Stimulated activated CD8-positive, alpha-beta memory T cell treated with anti-CD3 and anti-CD28 coated beads, Interleukin-4, amount 100 ng/mL, for 4 hours (primary cell): Measurements from ENCODE around the gene ZNRF3.
"Not testable (repeated sequence)": the region's sequence is repeated elsewhere in the genome, so short reads cannot be mapped to it uniquely, and the experiment has no call there.

ENCODE experiments used
- DNase-seq, 2 donors: peaks; one replicate each; pipeline ENCODE4 v3.0.0-alpha.2; 2020; ENCODE audit warnings: low read depth in 2 of 2, low spot score in 1 of 2

The ZNRF3 gene

DNA sequence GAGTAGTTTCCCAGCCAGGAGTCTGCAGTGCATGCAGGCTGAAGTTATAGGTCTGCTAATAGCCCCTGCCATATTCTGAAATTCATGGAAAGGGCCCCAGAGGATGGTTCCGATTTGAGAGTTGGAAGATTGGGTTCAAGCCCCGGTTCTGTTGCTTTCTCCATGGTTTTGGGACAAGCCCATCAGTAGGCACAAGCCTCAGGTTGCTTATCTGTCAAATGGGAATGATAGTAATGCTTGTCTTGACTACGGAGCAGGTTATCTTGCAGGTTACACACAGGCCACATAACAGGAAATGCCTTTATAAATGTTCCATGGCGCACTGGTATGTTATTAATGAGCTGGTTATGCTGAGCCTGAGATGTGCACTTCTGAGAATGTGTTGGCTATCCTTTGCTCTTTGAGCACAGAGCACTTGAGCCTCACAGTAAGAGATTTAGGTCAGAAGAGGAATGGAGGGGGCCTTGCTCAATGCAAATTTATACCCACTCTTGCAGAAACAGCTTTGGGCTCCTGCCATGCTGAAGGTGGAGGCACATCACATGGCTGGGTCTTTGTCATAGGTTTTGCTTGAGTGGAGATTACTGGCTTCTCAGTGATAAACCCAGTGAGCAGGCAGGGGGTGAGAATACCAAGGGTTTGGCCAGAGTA lies 47.1 kb downstream of the ZNRF3 start:
- DNase-seq: no peak

DNA sequence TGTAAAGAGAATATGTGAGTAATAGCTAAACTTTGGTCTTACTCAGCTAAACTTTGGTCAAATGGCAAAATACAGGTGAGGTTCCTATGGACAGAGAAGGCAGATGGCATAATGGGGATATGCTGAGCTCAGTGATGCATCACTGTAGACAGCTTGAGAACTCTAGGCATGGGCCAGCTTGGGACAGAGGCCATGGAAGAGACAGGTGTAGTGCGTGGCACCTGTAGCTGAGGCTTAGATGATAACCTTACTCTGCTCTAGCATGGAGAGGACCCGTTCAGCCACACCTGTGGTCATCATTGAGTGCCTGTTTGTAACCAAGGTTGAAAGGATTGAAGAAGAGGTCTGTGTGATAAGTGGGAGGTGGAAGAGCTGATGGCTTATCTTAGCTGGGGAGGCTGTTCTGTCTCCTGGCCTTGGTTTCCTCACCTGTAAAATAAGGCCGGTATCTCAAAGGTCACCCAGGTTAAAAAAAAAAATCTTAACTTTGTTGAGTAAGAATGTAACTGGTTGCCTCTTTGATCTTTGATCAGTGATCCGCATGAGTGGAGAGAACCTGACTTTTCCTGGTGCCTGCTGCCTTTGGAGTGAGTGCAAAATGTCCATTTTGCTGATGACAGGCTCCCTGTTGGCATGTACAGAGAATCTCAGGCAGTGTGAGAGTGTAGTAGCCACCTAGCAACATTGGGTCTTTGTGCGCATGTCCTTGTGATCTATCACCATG lies 48.6 kb downstream of the ZNRF3 start:
- no peak for DNase-seq

DNA sequence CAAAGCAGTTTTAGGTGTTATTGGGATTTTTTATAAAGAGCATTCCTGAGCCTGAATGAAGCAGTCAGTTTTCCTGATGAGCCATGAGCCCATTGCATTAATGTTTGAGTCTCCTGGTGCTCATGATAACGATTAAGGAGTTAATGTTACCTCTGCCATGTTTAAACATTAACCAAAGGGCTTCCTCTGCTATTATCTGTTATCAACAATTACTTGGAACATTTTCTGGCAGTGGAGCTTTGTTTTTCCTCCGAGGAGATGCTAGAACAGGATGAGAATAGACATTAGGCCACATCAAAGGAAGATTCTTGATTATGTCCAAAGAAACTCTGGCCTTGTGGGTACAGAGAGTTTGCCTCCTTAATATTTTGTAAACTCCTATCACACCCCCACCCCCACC lies 49.9 kb downstream of the ZNRF3 start:
- no peak for DNase-seq

DNA sequence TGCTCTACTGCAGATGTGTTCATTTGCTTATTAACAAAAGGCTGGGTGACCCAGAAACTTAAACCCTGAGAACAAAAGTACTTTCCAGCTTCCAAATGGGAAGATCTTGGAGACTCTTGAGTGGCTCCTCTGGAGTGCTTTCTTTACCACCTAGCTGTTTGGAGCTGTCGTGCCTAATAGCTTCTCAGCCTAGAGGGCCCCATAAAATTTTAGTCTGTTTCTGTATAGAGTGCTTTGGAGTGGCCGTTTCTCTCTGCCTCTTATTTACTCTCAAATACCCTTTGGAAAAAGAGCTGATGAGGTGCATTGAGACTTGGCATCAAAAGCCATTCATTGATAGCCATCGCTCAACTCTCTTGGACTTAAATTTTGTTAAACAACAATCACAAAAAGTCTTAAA lies 50.7 kb downstream of the ZNRF3 start:
- no peak for DNase-seq

DNA sequence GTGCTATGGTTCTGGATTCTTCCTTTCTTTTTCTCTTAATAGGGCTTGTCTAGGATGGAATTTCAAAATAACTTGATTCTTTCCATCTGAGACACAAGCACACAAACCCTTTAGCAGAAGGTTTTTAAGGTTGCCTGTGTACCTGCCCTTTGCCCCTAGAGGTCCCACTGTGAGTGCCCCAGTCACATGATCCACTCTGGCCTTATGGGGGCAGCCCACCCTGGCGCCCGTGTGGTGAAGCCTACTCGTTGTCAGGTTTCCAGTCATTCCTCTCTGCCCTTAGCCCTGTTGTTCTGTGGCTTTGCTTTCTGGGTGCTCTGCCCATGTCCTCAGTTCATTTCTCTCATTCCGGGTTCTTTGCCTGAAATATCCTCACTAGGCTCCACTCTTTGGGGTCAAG lies 51.8 kb downstream of the ZNRF3 start:
- no peak for DNase-seq

DNA sequence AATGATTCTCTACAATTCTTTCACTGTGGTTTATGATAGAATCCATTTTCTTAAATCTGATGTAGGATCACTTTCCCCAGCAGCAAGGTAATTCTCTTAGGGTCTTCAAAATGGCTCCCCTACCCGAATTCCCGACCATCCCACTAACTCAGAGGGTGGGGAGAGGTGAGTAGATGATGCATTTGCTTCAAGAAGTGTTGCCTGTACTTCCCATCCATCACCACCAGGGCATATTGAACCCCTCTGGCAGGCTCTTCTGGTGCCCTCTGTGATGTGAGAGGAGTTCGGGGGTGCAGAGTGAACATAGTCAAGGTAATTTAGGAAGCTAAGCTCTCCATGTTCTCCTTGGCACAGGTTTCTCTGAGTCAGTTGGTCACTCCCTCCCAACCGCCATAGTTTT lies 52.3 kb downstream of the ZNRF3 start:
- DNase-seq: no peak

DNA sequence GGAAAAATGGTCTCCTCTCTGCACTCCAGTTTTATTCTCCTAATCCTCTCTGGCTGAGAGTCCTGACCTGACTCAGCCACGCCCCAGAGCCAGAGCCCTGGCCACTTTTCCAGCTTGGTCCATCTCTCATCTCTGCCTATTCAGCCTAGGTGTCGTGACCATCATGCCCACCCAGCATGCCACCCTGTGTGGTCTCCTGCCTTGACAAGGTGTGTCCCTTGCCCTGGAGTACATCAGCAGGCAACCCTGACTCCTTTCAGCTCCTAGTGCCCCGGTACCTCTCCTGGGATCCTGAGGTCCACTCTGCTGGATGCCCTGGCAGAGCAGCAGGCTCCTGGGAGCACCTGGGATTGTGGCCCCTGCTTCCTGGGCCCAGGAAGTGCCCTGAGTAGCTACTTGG lies 52.8 kb downstream of the ZNRF3 start:
- no peak for DNase-seq

DNA sequence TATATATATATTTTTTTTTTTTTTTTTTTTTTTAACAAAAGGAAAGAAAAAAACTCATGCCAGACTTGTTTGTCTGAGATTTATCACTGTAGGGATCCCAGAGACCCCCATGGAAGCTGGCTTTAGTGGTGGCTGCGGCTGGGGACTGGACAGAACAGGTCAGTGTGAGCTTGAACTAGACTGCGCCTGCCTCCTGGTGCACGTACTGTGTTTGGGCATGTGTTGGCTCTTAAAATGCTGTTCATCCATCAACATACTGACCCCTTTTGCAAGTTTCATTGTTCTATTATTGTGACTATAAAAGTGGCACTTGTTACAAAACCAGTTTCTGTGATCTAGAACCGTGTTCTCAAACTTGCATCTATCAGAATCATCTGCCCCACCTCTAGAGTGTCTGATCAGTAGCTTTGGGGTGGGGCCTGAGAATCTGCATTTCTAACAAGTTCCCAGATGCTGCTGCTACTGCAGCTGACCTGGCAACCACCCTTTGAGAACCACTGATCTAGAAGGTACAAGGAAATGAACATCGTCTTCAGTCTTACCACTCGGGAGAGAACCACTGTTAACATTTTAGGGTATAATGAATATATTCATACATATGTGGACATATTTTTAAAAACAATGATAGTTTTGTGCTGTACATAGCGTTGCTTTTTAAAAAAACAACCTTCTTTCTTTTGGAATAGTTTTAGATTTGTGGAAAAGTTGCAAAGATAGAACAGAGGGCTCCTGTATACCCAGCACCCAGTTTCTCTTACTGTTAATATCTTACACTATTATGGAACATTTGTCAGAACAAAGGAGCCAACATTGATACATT lies 54.0 kb downstream of the ZNRF3 start:
- DNase-seq: no peak

DNA sequence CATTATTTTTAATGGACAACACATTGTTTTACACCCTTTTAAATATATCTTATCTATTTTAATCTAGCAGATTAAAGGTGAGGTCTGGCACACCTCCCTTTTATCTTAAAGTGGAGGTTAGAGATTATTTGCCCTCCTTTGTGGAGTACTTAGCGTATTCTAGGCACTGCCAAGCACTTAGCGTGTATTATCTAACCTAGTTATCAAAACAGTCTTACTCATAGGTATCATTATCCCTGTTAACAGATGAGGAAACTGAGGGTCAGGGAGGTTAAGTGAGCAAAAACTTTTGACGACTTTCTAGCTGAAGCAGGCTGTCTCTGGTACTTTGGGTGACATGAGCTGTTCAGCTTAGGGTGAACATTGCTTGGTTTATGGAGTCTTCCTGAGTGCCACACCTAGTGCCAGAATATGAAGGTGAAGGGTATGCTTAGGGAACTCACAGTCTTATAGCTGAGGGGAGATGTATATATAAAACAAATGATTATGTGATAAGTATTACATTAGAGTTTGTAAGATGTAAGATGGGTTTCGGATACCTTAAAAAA lies 55.0 kb downstream of the ZNRF3 start:
- no peak for DNase-seq

DNA sequence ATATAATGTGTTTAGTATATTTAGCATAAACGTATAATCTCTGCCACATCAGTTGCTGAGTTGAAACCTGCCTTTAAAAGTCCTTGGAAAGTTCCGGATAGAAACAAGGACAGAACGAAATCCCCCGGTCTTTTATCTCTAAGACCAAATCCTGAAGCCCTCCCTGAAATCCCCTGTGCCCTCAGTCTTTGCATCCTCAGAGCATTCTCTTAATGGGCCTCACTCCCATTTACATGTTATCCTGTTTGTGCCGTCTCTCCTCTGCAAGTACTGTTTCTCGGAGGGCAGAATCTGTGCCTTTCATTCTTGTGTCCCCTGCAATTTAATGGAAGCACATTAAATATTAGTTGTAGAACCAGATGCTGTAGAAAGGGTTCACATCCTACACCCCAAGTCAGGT lies 56.0 kb downstream of the ZNRF3 start:
- DNase-seq: no peak

DNA sequence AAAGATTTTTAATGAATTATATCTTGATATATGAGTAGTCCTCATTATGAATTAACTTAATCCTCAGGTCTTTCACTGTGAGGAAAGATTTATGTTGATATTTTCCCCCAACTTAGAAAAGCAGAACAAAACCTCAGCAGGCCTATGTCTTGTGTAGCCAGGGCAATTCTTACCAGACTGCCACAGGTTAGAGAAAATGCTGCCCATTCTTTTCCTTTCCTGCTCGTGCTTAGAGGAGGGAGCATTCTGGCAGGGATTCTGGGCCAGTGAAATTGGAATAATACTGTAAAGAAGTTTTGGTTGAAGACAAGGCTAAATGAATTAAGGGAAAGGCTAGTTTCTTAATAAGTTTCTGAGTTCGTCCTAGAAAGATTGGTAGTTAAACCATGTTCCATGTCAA lies 56.6 kb downstream of the ZNRF3 start:
- no peak for DNase-seq

DNA sequence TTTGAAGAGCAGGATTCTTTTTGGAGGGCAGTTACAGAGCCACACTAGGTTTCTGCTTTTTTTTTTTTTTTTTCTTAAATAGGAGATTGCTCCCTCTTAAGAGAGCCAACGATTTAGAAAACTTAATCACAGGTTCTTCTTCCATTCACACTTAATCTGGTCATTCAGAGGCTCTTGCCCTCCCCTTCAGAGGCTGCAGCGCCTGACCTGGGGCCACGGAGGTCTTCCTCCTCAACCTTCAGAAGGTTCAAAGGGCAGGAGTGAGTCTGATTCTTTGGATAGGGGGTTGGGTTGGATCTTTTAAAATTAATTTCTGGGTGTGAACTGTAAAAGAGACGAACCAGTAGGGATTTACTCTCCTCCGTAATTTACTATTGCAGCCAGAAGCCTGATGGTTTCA lies 57.1 kb downstream of the ZNRF3 start:
- DNase-seq: no peak

DNA sequence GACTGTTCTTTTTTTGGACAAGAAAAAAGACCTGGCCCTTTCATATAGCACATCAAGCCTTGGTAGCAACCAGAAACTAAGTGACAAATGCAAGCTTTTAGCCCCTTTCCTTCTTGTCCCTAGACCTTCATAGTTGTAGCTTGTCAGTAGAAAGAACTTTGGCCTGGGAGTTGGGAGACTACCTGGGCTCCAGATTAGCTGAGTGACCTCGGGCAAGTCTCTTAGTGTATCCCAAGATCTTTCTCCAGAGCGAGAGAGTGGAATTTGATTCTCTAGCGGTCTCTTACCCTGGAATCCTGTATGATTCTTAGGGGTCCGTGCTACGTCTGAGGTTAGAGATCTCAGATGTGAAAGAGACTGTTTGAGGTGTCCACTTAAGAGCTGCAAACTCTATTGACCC lies 59.0 kb downstream of the ZNRF3 start:
- no peak for DNase-seq

DNA sequence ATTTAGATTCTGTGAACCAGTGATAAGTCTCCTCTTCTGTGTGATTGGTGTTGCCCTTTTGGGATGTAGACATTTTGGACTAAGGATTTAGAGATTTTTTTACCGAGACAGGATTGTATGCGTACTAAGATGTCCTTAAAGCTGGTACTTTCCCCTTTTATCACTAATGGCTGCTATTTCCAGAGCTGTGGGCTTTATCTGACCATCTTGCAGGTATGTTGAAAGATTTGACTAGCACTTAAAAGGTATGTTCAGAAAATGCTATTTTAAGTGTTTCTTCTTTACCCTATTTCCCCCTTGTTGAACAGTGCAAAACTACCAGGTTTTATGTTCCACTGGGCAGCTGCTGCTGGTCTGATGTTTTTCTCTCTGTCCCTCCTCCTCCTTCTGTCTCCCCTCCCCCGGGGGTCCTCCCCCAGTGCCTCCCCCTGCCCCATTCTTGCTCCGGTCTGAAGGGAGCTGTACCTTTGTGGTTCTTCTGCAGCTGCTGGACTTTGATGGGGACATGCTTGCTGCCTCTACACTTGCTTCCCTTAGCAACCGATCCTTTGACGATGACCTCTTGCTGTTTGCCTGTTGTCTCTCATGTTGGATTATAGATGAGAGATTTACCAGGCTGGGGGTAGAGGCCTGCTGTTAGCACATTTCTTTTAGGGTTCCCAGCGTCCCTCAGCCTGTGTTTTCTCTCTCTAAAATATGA lies 59.6 kb downstream of the ZNRF3 start:
- no peak for DNase-seq

DNA sequence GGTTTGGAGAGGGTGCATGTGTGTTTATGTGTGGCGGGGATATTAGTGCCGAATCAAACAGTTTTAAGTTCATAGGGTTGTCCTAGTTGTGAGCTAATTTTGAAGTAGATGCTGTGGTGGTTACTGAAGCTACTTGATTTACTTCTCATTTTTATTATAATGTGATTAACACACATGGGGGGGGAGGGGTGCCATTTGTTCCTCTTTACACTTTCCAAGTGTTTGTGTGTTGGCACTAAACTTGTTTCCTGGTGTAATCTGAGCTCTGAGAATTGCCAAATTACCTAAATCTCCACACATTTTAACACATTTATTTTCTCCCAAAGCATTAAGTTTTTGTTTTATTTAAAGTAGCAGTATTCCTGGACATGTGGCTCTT lies 60.1 kb downstream of the ZNRF3 start:
- no peak for DNase-seq

DNA sequence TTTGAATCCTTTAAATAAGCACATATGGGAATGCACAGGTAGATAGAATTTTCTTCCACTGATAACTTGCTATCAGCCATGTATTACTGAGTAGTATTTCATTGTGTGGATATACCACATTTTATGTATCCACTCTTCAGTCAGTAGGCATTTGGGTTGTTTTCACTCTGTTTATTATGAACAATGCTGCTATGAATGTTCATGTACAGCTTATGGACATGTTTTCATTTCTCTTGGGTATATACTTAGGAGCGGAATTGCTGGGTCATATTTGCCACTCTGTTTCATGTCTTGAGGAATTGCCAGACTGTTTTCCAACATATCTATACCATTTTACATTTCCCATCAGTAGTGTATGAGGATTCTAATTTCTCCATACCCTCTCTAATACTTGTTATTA lies 63.8 kb downstream of the ZNRF3 start:
- no peak for DNase-seq

DNA sequence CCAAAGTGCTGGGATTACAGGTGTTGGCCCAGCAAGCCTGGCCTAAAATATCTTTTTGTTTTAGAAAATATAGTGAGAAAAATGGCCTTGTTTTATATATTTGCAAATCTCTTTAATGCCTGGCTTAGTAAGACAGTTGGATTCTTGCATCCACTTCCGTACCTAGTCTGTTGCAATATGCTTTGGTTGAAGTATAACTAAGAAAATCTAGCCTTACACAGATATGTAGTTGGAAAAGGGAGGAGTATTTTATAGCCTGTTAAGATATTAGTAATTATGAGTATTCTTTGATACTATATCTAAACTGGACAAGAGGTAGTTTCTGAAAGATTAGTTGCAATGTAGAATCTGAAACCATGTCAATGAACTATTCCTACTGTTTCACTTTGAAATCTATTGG lies 65.1 kb downstream of the ZNRF3 start:
- no peak for DNase-seq

DNA sequence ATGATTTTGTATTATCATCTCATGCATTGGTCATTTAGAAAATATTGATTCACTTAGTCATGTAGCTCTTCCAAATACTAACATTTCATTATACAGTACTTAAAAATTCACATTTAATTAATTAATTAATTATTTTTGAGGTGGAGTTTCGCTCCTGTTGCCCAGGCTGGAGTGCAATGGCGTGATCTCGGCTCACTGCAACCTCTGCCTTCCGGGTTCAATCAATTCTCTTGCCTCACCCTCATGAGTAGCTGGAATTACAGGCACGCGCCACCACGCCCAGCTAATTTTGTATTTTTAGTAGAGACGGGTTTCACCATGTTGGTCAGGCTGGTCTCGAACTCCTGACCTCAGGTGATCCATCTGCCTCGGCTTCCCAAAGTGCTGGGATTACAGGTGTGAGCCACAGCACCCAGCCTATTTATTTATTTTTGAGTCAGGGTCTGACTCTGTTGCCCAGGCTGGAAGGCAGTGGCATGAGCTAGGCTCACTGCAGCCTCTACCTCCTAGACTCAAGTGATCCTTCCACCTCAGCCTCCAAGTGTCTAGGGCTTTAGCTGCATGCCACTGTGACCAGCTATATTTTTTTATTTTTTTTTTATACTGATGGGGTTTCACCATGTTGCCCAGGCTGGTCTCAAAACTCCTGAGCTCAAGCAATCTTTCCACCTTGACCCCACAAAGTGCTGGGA lies 65.6 kb downstream of the ZNRF3 start:
- DNase-seq: not testable (repeated sequence)

DNA sequence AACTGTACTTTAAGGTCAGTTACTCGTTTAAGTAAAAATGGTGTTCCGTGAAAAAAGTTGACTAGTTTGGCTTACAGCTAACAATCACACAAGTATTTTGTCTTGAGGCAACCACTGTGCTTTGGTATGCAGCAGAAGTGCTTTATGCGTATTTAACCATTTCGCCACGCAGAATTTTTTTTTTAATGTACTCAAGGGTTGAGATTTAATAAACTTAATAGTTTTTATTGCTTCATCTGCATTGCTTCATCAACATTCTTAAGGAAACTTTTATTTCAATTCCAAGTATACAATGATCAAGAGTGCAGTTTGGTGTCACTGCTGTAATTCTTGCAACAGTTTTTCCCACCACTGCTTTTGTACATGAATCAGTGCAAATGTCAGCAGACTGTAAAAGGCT lies 66.4 kb downstream of the ZNRF3 start:
- DNase-seq: no peak

DNA sequence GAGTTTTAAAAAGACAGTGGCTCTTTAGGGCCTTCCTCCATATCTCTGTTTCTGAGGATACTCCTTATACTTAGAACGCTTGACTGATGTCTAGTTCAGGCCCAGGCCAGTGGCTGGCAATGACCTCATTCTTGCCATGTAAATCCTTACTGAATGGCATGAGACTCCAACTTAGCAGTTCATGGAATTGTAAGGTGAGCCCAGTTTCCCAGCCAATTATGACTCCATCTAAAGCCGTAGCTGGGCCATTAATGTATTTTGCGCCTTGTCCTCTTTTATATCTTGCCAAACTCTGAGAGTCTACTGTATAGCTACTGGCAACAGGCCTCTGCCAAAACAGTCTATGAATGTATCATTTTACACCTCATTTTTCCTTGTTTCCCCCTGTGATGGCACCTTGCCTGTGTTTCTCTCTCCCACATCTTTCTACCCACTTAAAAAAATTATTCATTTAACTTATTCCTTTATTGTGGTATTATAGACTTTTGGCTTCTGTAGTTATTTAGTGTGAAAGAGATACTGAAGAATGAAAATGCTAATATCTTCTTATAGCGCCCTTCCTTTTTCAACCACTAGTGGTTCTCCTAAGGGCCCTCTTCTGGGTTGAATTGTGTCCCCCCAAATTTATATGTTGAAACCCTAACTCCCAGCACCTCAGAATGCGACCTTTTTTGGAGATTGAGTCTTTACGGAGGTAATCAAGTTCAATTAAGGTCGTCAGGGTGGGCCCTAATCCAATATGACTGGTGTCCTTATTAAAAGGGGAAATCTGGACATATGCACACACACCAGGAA lies 67.4 kb downstream of the ZNRF3 start:
- DNase-seq: no peak
